Hematopoietic multipotent progenitor cell treated with erythropoietin and hydrocortisone succinate and interleukin-3 and kit ligand, for 6 days (in vitro differentiated cells): ENCODE data around the gene GPRIN1.
A peak's percentile ranks its signal among the peaks of the same experiment; 100 is the strongest.
"Not testable (repeated sequence)": the region's sequence is repeated elsewhere in the genome, so short reads cannot be mapped to it uniquely, and the experiment has no call there.

Source experiments
- DNase-seq: peaks from one replicate; pipeline ENCODE4 v3.0.0-alpha.2; 2015

GPRIN1 gene

GRCh38 chr5:176565760-176566288 lies 44.1 kb downstream of the GPRIN1 start:
- DNase-seq = no peak

DNA sequence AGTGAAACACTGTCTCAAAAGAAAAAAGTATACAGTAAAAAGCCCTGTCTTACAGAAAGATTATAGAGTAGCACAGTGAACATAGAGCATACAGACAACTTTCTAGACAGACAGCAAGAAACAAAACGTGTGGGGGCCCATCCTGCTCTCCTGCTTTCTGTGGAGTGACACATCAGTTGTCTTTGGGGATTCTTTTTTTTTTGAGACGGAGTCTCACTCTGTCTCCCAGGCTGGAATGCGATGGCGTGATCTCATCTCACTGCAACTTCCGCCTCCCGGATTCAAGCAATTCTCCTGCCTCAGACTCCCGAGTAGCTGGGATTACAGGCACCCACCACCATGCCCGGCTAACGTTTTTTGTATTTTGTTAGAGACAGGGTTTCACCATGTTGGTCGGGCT lies 46.0 kb downstream of the GPRIN1 start:
- DNase-seq = no peak

DNA sequence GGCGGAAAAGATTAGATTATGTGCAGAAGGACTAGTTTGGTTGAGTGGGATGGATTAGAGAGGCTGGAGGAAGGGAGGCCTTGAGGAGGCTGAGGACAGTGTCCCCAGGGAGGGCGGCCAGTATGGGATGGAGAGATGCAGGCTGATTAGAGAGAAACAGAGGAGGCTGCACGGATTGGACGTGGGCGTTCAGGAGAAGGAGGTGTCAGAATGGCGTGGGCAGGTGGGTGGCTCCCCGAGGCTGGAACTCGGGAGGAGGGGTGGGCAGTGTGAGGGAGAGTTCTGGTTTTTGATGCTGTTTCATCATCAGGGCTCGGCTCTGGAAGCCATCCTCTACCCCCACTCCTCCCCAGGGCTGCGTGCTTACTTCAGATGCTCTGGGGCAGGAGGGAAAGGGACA lies 47.8 kb downstream of the GPRIN1 start:
- DNase-seq = no peak

DNA sequence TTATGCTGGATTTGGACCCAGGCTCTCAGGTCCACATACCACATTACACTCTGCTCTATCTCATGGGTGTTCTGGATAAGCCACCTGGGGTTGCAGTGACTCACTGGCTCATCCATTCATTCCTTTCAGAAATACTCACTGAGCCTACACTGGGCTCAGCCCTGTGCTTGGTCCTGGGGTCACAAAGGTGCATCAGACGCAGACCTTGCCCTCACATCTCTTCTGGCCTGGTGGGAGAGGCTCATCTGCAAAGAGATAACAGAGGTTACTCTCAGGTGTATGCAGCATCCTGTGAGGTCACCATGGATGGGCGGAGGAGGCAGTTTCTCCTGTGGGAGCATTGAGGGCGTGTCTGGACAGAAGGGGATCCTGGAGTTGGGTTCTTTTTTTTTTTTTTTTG lies 48.7 kb downstream of the GPRIN1 start:
- DNase-seq = no peak

GRCh38 chr5:176560364-176560763 lies 49.6 kb downstream of the GPRIN1 start:
- DNase-seq = peak; percentile 41

- peak; percentile 93 for DNase-seq
These were observed 50.3 kb downstream of the GPRIN1 start for GRCh38 chr5:176559683-176560082.

GRCh38 chr5:176557846-176558245 lies 52.1 kb downstream of the GPRIN1 start:
- no peak for DNase-seq

- DNase-seq = no peak
These were observed 56.5 kb downstream of the GPRIN1 start for GRCh38 chr5:176553260-176554085.

DNA sequence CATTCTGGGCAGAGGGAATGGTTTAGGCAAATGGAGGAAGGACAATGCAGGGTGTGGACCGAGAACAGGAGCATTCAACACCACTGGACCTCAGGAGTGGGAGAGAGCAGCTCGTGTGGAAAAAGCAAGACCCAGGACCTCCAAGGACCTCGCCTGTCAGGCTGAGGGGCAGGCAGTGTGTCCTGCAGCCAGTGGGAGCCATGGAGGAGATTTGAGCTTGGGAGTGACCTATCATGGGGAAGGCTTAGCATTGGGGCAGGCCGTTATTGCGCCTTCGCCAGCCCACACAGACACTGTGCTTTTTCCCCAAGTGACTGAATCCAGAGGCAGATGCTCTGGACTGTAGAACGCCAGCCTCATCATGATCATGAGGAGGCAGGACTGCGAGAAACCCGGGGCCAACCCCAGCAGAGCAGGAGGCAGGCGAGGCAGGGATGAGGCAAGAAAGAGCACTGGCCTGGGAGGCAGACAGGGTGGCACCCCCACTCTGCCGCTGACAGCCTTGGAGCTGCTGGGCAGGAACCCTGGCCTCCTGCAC lies 57.6 kb downstream of the GPRIN1 start:
- DNase-seq = no peak

GRCh38 chr5:176550937-176551336 lies 59.0 kb downstream of the GPRIN1 start:
- not testable (repeated sequence) for DNase-seq

- DNase-seq = no peak
These were observed 59.6 kb downstream of the GPRIN1 start for GRCh38 chr5:176550275-176550831.

- no peak for DNase-seq
These were observed 60.1 kb downstream of the GPRIN1 start for GRCh38 chr5:176549871-176550270.

DNA sequence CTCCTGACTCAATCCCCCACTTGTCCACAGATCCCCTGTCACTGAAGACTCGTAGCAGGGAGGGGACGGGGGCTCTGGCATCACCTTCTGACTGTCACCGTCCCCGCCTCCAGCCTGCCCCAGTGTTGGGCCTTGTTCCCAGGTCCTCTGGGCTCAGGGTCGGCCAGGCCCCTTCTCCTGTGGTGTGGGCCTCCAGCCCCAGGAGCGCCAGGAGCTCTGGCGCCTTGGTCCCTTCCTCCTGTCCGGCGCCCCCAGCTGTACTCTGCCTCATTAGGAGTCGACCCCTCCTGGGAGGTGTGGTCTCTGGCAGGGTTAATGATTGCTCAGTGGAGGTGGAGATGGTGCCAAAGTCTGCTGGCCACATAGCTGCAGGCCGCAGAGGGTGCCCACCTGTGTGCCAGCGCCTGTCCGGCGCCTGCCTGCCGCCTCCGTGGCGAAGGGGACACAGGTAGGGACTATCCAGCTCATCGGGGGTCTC lies 61.0 kb downstream of the GPRIN1 start, which contains the start of gene CDHR2:
CDHR2 (plus strand) TSS at position 376 of the 478 bp plus-strand sequence. CDS start 16,011 bp downstream, outside the sequence.
- no peak for DNase-seq

DNA sequence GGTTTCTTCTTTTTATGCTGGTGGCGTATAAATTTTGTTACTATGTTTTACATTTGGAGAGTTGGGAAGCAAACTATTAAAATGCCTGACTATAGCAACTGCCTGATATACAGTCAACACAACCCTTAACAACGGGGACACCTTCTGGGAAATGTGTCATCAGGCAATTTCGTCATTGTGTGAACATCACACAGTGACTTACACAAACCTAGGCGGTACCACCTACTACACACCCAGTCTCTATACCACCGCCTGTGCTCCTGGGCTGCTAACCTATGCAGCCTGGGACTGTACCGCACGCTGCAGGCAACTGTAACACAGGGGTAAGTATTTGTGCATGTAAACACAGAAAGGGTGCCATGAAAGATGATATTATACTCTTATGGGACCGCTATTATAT lies 62.2 kb downstream of the GPRIN1 start:
- no peak for DNase-seq
